IMR-90 (cell line): ENCODE data around the gene CNGB1. TPM values are rescaled to one million over a fixed set of nuclear protein-coding genes. Genes with fewer than 3 reads are reported as not detected.

Source experiments
- ATAC-seq: fragments of 200-7000 bp; cut with Tn5 transposase; 2 replicates; pipeline ENCODE4 v1.9.1; 2020; ENCODE audit warnings: low read depth, mild to moderate bottlenecking, moderate library complexity
- BruUV-seq: library from RNA; stranded (reverse); fragments of 400-500 nt; replicated peaks from 2 replicates; lab custom pipeline; 2021; lab: Mats Ljungman, UMichigan
- CTCF ChIA-PET: fragments of 300-600 bp; formaldehyde crosslinking; extraction: SDS; loops from one replicate; lab custom pipeline; 2021; ENCODE audit warnings: antibody characterized with exemption; lab: Yijun Ruan, JAX
- POLR2A ChIA-PET: fragments of 300-600 bp; sonication (Branson Sonifier 250); formaldehyde crosslinking; loops from one replicate; lab custom pipeline; 2022; ENCODE audit warnings: antibody characterized with exemption; ENCODE audit not compliant: unreplicated experiment; lab: Charles Lee
- DNase-seq: peaks from one replicate; pipeline ENCODE4 v3.0.0; 2013
- H2AFZ ChIP-seq: replicated peaks from 2 replicates; pipeline ENCODE3; 2013; ENCODE audit warnings: low read length, mild to moderate bottlenecking; ENCODE audit not compliant: poor library complexity
- H2AK5ac ChIP-seq: 2 replicates; pipeline ENCODE4 v1.6.1; 2013; ENCODE audit warnings: low read depth, low read length, inconsistent platforms
- H2AK9ac ChIP-seq: replicated peaks from 2 replicates; pipeline ENCODE3; 2013; ENCODE audit warnings: mild to moderate bottlenecking, low read depth, low read length, moderate library complexity; ENCODE audit not compliant: poor library complexity
- H2BK120ac ChIP-seq: 2 replicates; pipeline ENCODE4 v1.6.1; 2013; ENCODE audit warnings: low read depth, low read length, inconsistent platforms
- H2BK15ac ChIP-seq: 3 replicates; pipeline ENCODE4 v1.6.1; 2013; ENCODE audit warnings: low read depth, low read length, inconsistent platforms
- H2BK20ac ChIP-seq: 2 replicates; pipeline ENCODE4 v1.6.1; 2013; ENCODE audit warnings: low read depth, mild to moderate bottlenecking, inconsistent platforms, low read length, moderate library complexity
- H2BK5ac ChIP-seq: 2 replicates; pipeline ENCODE4 v1.6.1; 2013; ENCODE audit warnings: mild to moderate bottlenecking, low read depth, low read length, inconsistent platforms; ENCODE audit not compliant: poor library complexity, severe bottlenecking
- H3K14ac ChIP-seq: replicated peaks from 2 replicates; pipeline ENCODE4 v1.6.1; 2013; ENCODE audit warnings: low read depth, low read length, inconsistent platforms
- H3K18ac ChIP-seq: 2 replicates; pipeline ENCODE4 v1.6.1; 2013; ENCODE audit warnings: low read depth, low read length, control low read depth
- H3K23ac ChIP-seq: 2 replicates; pipeline ENCODE4 v1.6.1; 2013; ENCODE audit warnings: low read depth, low read length, inconsistent platforms
- H3K27ac ChIP-seq: 2 replicates; pipeline ENCODE4 v1.5.1; 2013; ENCODE audit warnings: mild to moderate bottlenecking, control low read depth, low read length; ENCODE audit not compliant: insufficient read depth
- H3K27me3 ChIP-seq: 2 replicates; pipeline ENCODE4 v1.6.1; 2013; ENCODE audit warnings: low read length; ENCODE audit not compliant: control insufficient read depth, insufficient read depth
- H3K36me3 ChIP-seq: 2 replicates; pipeline ENCODE4 v1.6.1; 2013; ENCODE audit warnings: low read length, mixed read lengths; ENCODE audit not compliant: control insufficient read depth, insufficient read depth
- H3K4ac ChIP-seq: 2 replicates; pipeline ENCODE4 v1.6.1; 2013; ENCODE audit warnings: low read depth, low read length, inconsistent platforms
- H3K4me1 ChIP-seq: 2 replicates; pipeline ENCODE4 v1.6.1; 2013; ENCODE audit warnings: low read length, mixed read lengths; ENCODE audit not compliant: control insufficient read depth, insufficient read depth
- H3K4me2 ChIP-seq: 2 replicates; pipeline ENCODE4 v1.6.1; 2013; ENCODE audit warnings: low read depth, mild to moderate bottlenecking, control low read depth, low read length, moderate library complexity
- H3K4me3 ChIP-seq: 2 replicates; pipeline ENCODE4 v1.5.1; 2013; ENCODE audit warnings: low read depth, mild to moderate bottlenecking, control low read depth, low read length, moderate library complexity; ENCODE audit not compliant: insufficient read depth
- H3K56ac ChIP-seq: 2 replicates; pipeline ENCODE4 v1.6.1; 2013; ENCODE audit warnings: low read length, inconsistent platforms; ENCODE audit not compliant: insufficient read depth; ENCODE audit errors: extremely low read depth
- H3K79me1 ChIP-seq, 2 experiments: 2 replicates each; pipeline ENCODE4 v1.6.1; 2013; ENCODE audit warnings: low read length in 2 of 2, inconsistent platforms in 1 of 2, low read depth in 1 of 2
- H3K9ac ChIP-seq: 2 replicates; pipeline ENCODE4 v1.6.1; 2013; ENCODE audit warnings: low read depth, low read length, control low read depth
- H3K9me1 ChIP-seq: 2 replicates; pipeline ENCODE4 v1.6.1; 2013; ENCODE audit warnings: low read length, inconsistent platforms; ENCODE audit not compliant: insufficient read depth
- H3K9me3 ChIP-seq: 2 replicates; pipeline ENCODE4 v1.6.1; 2013; ENCODE audit warnings: low read length; ENCODE audit not compliant: control insufficient read depth, insufficient read depth
- H4K20me1 ChIP-seq: 2 replicates; pipeline ENCODE4 v1.6.1; 2013; ENCODE audit warnings: low read length, inconsistent platforms; ENCODE audit not compliant: insufficient read depth
- H4K5ac ChIP-seq: 2 replicates; pipeline ENCODE4 v1.6.1; 2013; ENCODE audit warnings: mild to moderate bottlenecking, low read depth, low read length, control low read depth
- H4K8ac ChIP-seq, 2 experiments: 2 replicates each; pipeline ENCODE4 v1.6.1; 2013; ENCODE audit warnings: low read depth in 2 of 2, low read length in 2 of 2, control low read depth in 1 of 2, inconsistent platforms in 1 of 2
- H4K91ac ChIP-seq: 2 replicates; pipeline ENCODE4 v1.6.1; 2013; ENCODE audit warnings: low read depth, low read length, inconsistent platforms; ENCODE audit not compliant: insufficient read depth
- CEBPB ChIP-seq: IDR thresholded peaks from 2 replicates; pipeline ENCODE4 v1.6.1; 2012; ENCODE audit warnings: low read depth, low read length, improper control_type of control experiment
- WGBS, 2 experiments: methylation state at CpG; one replicate each; pipeline versions ENCODE4 v1.1.5 to v1.1.7; 2013; ENCODE audit warnings: missing lambda C conversion rate in 2 of 2; ENCODE audit not compliant: insufficient read length in 1 of 2; ENCODE audit errors: extremely low coverage in 2 of 2; 5-methylcytosine and 5-hydroxymethylcytosine counted together
- dilution Hi-C: fragments of 300-500 bp; cut with HindIII; formaldehyde crosslinking; loops from one replicate; pipeline ENCODE4 v1.14.3; 2018; ENCODE audit warnings: low sequenced_read_pairs; ENCODE audit not compliant: unreplicated experiment
- in situ Hi-C: fragments of 300-500 bp; cut with MboI; formaldehyde crosslinking; loops from 3 replicates; pipeline ENCODE4 v1.14.3; 2019; ENCODE audit warnings: low sequenced_read_pairs, inconsistent platforms, mixed read lengths
- intact Hi-C: fragments of 100-400 bp; cut with micrococcal nuclease; formaldehyde crosslinking; loops from 2 replicates; pipeline ENCODE4 v1.10.0; 2022
- polyA plus RNA-seq, 3 experiments: library from polyadenylated mRNA; depleted of rRNA; stranded (reverse); fragments of >200 nt; gene quantifications; 2 replicates each; pipeline ENCODE4 v1.2.3, GENCODE V29; 2012; ENCODE audit warnings: low replicate concordance in 1 of 3
- total RNA-seq: library from RNA; depleted of rRNA; stranded (reverse); fragments of >200 nt; gene quantifications from 2 replicates; pipeline ENCODE4 v1.2.3, GENCODE V29; 2012
- TF ChIP-seq, protein P1 (sequence below): fragments of 150-350 bp; IDR thresholded peaks from 2 replicates; pipeline ENCODE4 v1.6.1; 2016; ENCODE audit warnings: low read depth, mild to moderate bottlenecking, low read length, moderate library complexity, borderline replicate concordance

The CNGB1 gene
- total and polyA plus RNA-seq, 2 of the 4 experiments (the other 2 are of a cell fraction) = not detected

DNA sequence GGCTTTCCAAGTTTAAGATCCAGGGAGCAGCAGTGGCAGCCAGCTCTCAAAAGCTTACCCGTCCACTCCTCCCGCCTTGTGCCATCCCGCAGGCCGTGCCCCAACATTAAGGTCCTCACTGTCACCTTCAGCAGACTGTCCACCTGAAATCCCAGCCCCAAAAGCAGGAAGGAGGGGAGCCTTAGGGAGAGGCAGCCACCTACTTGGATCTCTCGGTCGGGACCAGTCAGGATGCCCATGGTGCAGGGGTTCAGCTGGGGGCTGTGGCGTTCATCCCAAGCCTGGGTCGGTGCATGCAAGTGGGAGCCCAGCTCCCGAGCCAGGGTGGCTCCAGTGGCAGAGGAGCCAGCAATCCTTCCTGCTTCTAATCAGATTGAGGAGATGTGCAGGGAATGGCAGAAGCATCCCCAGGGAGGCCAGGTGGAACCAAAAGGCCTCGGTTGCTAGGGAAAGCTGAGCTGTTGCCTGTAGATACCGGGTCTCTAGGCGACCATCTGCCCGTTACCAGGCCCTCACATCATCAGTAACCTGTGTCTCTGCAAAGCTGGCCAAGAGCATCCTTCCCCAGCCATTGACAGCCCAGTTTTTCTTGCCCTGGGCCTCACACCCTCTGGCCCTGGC is 24.6 kb downstream of the CNGB1 start:
- BruUV-seq = no TSS peak
- H3K36me3 ChIP-seq = no peaks in the 10 kb centered on the region
- H2AK9ac ChIP-seq = no peak overlapping the region
- H3K27me3 ChIP-seq = peaks cover 36% of the 10 kb centered on the region
- DNase-seq = no peak
- no peak overlapping the region for H3K56ac ChIP-seq
- H2BK15ac ChIP-seq = no peak overlapping the region
- H3K4me1 ChIP-seq = no peaks in the 10 kb centered on the region
- ATAC-seq = no peak
- no peaks in the 10 kb centered on the region; the same call in 1 of the 2 replicates for H3K9me3 ChIP-seq
- WGBS, 2 experiments = 81% methylated on average over 4 of the region's 13 CpGs; no CpG with 5 or more reads in 1 of the 2 experiments
- no peak overlapping the region for H3K9ac ChIP-seq
- H2AFZ ChIP-seq = no peak overlapping the region
- no peaks in the 10 kb centered on the region for H4K20me1 ChIP-seq
- in situ Hi-C loops = no loop called here
- H3K14ac ChIP-seq = no peak overlapping the region
- intact Hi-C loops = no loop called here
- no peaks in the 10 kb centered on the region for H3K79me1 ChIP-seq
- H4K5ac ChIP-seq = no peak overlapping the region
- no peak overlapping the region for H4K8ac ChIP-seq
- H3K9me1 ChIP-seq = no peaks in the 10 kb centered on the region
- H3K4me3 ChIP-seq = no peak overlapping the region
- TF ChIP-seq, protein P1, sequence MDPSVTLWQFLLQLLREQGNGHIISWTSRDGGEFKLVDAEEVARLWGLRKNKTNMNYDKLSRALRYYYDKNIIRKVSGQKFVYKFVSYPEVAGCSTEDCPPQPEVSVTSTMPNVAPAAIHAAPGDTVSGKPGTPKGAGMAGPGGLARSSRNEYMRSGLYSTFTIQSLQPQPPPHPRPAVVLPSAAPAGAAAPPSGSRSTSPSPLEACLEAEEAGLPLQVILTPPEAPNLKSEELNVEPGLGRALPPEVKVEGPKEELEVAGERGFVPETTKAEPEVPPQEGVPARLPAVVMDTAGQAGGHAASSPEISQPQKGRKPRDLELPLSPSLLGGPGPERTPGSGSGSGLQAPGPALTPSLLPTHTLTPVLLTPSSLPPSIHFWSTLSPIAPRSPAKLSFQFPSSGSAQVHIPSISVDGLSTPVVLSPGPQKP = no peak
- no peak for TF ChIP-seq CEBPB
- no peak overlapping the region for H4K91ac ChIP-seq
- no peak overlapping the region for H2BK5ac ChIP-seq
- CTCF ChIA-PET = interaction anchor here (1.3 kb wide), 1 partner anchor 17 kb away, joined by 4 read pairs; no protein-coding TSS in a partner anchor
- H3K23ac ChIP-seq = no peak overlapping the region
- no peak overlapping the region for H2AK5ac ChIP-seq
- H2BK120ac ChIP-seq = no peak overlapping the region
- H3K4me2 ChIP-seq = no peak overlapping the region
- no peak overlapping the region for H3K27ac ChIP-seq
- POLR2A ChIA-PET = no interaction called here
- H3K4ac ChIP-seq = no peak overlapping the region
- H3K18ac ChIP-seq = no peak overlapping the region
- no peak overlapping the region for H2BK20ac ChIP-seq
- dilution Hi-C loops = no loop called here
